H1 (cell line): Measurements from ENCODE around the gene ITGA11. TPM values are rescaled to one million over a fixed set of nuclear protein-coding genes. Genes with fewer than 3 reads are reported as not detected.

Experiments used
- BACH1 ChIP-seq: IDR thresholded peaks from 2 replicates; pipeline ENCODE4 v1.6.1; 2012; ENCODE audit warnings: low read length, improper control_type of control experiment
- CBX5 ChIP-seq: fragments of 300-800, 300-1000 bp; sonication (generic); IDR thresholded peaks from 2 replicates; pipeline ENCODE4 v1.7.1; 2016; ENCODE audit warnings: antibody characterized with exemption, low read length, low read depth
- NRF1 ChIP-seq: IDR thresholded peaks from 2 replicates; pipeline ENCODE4 v1.6.1; 2011; ENCODE audit warnings: mild to moderate bottlenecking, low read depth, low read length, improper control_type of control experiment
- POLR2AphosphoS5 ChIP-seq: IDR thresholded peaks from 2 replicates; pipeline ENCODE4 v1.6.1; 2011; ENCODE audit warnings: low read depth, low read length
- RXRA ChIP-seq: IDR thresholded peaks from 2 replicates; pipeline ENCODE4 v1.6.1; 2011; ENCODE audit warnings: low read depth, mild to moderate bottlenecking, low read length, moderate library complexity; ENCODE audit not compliant: insufficient read depth
- SP2 ChIP-seq: IDR thresholded peaks from 2 replicates; pipeline ENCODE4 v1.6.1; 2012; ENCODE audit warnings: mild to moderate bottlenecking, low read length, inconsistent platforms
- SP4 ChIP-seq: IDR thresholded peaks from 2 replicates; pipeline ENCODE4 v1.6.1; 2012; ENCODE audit warnings: low read length, inconsistent platforms
- ZNF274 ChIP-seq: IDR thresholded peaks from 2 replicates; pipeline ENCODE4 v1.7.0; 2012; ENCODE audit warnings: low read length, borderline replicate concordance; ENCODE audit errors: extremely low read depth
- polyA plus RNA-seq, 7 experiments: library from polyadenylated mRNA; depleted of rRNA in 3 of 7; stranded (reverse) in 5 of 7; unstranded in 2 of 7; fragments of >200 nt in 5 of 7; fragments of 200-250 nt in 2 of 7; gene quantifications; 1 replicate in 5 of 7; 2 replicates in 1 of 7; 4 replicates in 1 of 7; pipeline versions ENCODE4 v1.2.1 to v1.2.3, GENCODE V29; 2011 to 2013; ENCODE audit warnings: missing spikeins in 2 of 7, mixed read lengths in 2 of 7
- total RNA-seq: library from RNA; stranded (reverse); fragmentation: NEBNext Ultra II Directional; extraction: Animal tissue kit (Norgen Biotek cat#: 25700); gene quantifications from 2 replicates; pipeline ENCODE4 v1.2.1, GENCODE V29; 2021

ITGA11 gene
- total and polyA plus RNA-seq, 2 of the 8 experiments (the other 6 are each of a cell fraction or from before 2014, with no cell fraction given): 0.05 to 0.06 TPM

GRCh38 chr15:68335655-68336054, 96.3 kb downstream of the ITGA11 start (continued):
- no peak for TF ChIP-seq SP4
- no peak for TF ChIP-seq NRF1
- TF ChIP-seq RXRA: no peak
- TF ChIP-seq CBX5: no peak
- TF ChIP-seq BACH1: no peak
- no peak for TF ChIP-seq POLR2AphosphoS5
- no peak for TF ChIP-seq SP2
- TF ChIP-seq ZNF274: no peak
